ENCODE measurements around the gene TOMT. TPM values are rescaled to one million over a fixed set of nuclear protein-coding genes. Genes with fewer than 3 reads are reported as not detected.

The TOMT gene
- total RNA-seq, 1 experiment from 2014 or later = not detected

GRCh38 chr11:72120930-72121329, 15.2 kb downstream of the TOMT start:
- CTCF ChIA-PET = no interaction called here
- TF ChIP-seq CTCF (IDR thresholded peaks at IDR 0.05; ENCODE audit: unreplicated experiment) = no peak
- H3K9me3 Mint-ChIP-seq (ENCODE audit: low read depth, unreplicated experiment) = no peaks in the 10 kb centered on the region
- peaks cover 12% of the 10 kb centered on the region for H3K27me3 Mint-ChIP-seq (ENCODE audit: unreplicated experiment)
- intact Hi-C loops (cut with micrococcal nuclease; ENCODE audit: unreplicated experiment) = no loop called here
- DNase-seq = no peak
- BruUV-seq (replicated peaks) = no TSS peak
- H3K36me3 Mint-ChIP-seq (ENCODE audit: insufficient read depth, unreplicated experiment) = no peaks in the 10 kb centered on the region
- H3K27ac Mint-ChIP-seq (ENCODE audit: unreplicated experiment) = no peak overlapping the region
- H3K4me3 Mint-ChIP-seq (ENCODE audit: low read depth, unreplicated experiment) = no peak overlapping the region
- no peaks in the 10 kb centered on the region for H3K4me1 Mint-ChIP-seq (ENCODE audit: low read depth, unreplicated experiment)

GRCh38 chr11:72122607-72123006, 16.9 kb downstream of the TOMT start:
- BruUV-seq (replicated peaks) = no TSS peak
- no peak overlapping the region for H3K27ac Mint-ChIP-seq (ENCODE audit: unreplicated experiment)
- no peaks in the 10 kb centered on the region for H3K27me3 Mint-ChIP-seq (ENCODE audit: unreplicated experiment)
- DNase-seq = no peak
- no peak overlapping the region for H3K4me3 Mint-ChIP-seq (ENCODE audit: low read depth, unreplicated experiment)
- no peaks in the 10 kb centered on the region for H3K36me3 Mint-ChIP-seq (ENCODE audit: insufficient read depth, unreplicated experiment)
- no peaks in the 10 kb centered on the region for H3K9me3 Mint-ChIP-seq (ENCODE audit: low read depth, unreplicated experiment)
- no peak for TF ChIP-seq CTCF (IDR thresholded peaks at IDR 0.05; ENCODE audit: unreplicated experiment)
- CTCF ChIA-PET = no interaction called here
- no peaks in the 10 kb centered on the region for H3K4me1 Mint-ChIP-seq (ENCODE audit: low read depth, unreplicated experiment)
- intact Hi-C loops (cut with micrococcal nuclease; ENCODE audit: unreplicated experiment) = no loop called here

- TF ChIP-seq CTCF (IDR thresholded peaks at IDR 0.05; ENCODE audit: unreplicated experiment) = no peak
- no peaks in the 10 kb centered on the region for H3K4me1 Mint-ChIP-seq (ENCODE audit: low read depth, unreplicated experiment)
- CTCF ChIA-PET = no interaction called here
- no peaks in the 10 kb centered on the region for H3K36me3 Mint-ChIP-seq (ENCODE audit: insufficient read depth, unreplicated experiment)
- H3K9me3 Mint-ChIP-seq (ENCODE audit: low read depth, unreplicated experiment) = no peaks in the 10 kb centered on the region
- DNase-seq = no peak
- intact Hi-C loops (cut with micrococcal nuclease; ENCODE audit: unreplicated experiment) = no loop called here
- peaks cover 3% of the 10 kb centered on the region for H3K27me3 Mint-ChIP-seq (ENCODE audit: unreplicated experiment)
- no peak overlapping the region for H3K4me3 Mint-ChIP-seq (ENCODE audit: low read depth, unreplicated experiment)
- no peak overlapping the region for H3K27ac Mint-ChIP-seq (ENCODE audit: unreplicated experiment)
- no TSS peak for BruUV-seq (replicated peaks)
These were observed 17.5 kb downstream of the TOMT start for GRCh38 chr11:72123117-72123653.

- intact Hi-C loops (cut with micrococcal nuclease; ENCODE audit: unreplicated experiment) = no loop called here
- CTCF ChIA-PET = no interaction called here
- no TSS peak for BruUV-seq (replicated peaks)
- Mint-ChIP-seq H3K9me3 (ENCODE audit: low read depth, unreplicated experiment) (peaks cover 5% of the 10 kb centered on the region), H3K27me3 (ENCODE audit: unreplicated experiment) (peaks cover 12% of the 10 kb centered on the region), H3K36me3 (ENCODE audit: insufficient read depth, unreplicated experiment) (no peaks in the 10 kb centered on the region), H3K4me3 (ENCODE audit: low read depth, unreplicated experiment) (no peak overlapping the region), H3K4me1 (ENCODE audit: low read depth, unreplicated experiment) (no peaks in the 10 kb centered on the region), H3K27ac (ENCODE audit: unreplicated experiment) (no peak overlapping the region)
- DNase-seq = no peak
- no peak for TF ChIP-seq CTCF (IDR thresholded peaks at IDR 0.05; ENCODE audit: unreplicated experiment)
These were observed 18.3 kb downstream of the TOMT start for GRCh38 chr11:72124046-72124445.
